CD4-positive, alpha-beta T cell treated with Interleukin-6 at 100 ng/mL for 8 hours (primary cell): ENCODE measurements around the gene ARHGAP24.
"Not testable (repeated sequence)": the region's sequence is repeated elsewhere in the genome, so short reads cannot be mapped to it uniquely, and the experiment has no call there.

Experiments
- DNase-seq: peaks from one replicate; pipeline ENCODE4 v3.0.0-alpha.2; 2020; ENCODE audit warnings: mixed read lengths, low spot score

ARHGAP24 gene

DNA sequence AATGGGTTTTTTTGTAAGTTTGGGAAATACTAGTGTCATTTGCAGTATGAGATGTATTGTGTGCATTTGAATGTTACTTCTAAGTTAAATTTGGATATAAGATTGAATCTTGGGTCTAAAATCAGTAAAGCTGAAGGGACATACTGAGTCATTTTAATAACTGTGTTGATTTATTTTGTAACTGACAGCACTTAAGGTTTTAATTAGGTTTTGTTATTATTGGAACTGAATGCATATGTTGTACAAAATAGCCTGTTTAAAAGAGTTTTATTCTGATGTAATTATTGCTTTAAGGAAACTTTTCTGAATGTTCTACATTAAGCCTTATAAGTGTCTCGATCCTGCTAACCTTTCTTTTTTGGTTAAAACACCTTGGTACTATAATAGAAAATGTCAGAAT lies 488.3 kb downstream of the ARHGAP24 start:
- no peak for DNase-seq

DNA sequence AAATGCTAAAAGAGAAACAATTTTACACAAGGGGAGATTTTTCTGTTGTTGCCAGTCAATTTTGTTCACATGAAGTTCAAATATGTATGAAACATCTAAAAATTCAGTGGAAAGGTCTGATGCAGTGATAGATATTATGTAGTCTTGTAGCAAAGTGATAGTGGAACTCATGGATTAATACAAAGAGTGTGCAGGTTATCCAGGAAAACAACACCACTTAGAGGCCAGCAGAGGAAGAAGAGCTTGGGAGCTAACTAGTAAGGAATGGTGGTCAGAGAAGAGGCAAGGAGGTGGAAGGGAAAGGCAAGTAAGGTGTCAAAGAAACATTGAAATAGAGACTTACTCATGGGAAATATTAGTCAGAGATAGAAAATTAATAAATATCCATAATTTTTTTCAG lies 489.3 kb downstream of the ARHGAP24 start:
- DNase-seq: no peak

DNA sequence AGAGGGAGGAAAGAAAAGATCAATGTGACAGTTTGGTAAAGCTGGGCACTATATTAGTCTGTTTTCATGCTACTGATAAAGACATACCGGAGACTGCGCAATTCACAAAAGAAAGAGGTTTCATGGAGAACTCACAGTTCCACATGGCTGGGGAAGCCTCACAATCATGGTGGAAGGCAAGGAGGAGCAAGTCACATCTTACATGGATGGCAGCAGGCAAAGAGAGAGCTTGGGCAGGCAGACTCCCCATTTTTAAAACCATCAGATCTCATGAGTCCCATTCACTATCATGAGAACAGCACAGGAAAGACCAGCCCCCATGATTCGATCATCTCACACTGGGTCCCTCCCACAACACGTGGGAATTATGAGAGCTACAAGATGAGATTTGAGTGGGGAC lies 490.1 kb downstream of the ARHGAP24 start:
- not testable (repeated sequence) for DNase-seq

DNA sequence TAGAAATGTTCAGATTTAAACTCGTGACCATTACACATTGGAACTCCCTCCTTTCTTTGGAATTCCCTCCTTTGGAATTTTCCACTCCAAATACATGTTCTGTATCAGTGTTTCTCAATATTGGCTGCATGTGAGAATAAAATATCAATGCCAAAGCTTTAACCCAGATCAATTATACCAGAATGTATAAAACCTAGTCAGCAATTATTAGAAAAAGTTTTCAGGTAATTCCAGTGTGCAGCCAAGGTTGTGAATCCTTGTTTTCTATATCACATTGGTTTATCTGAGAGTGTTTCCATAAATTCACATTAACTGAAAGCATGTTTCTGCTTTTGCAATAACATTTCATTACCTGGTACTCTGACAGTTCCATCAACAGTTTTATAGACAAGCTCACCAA lies 490.6 kb downstream of the ARHGAP24 start:
- DNase-seq: no peak

DNA sequence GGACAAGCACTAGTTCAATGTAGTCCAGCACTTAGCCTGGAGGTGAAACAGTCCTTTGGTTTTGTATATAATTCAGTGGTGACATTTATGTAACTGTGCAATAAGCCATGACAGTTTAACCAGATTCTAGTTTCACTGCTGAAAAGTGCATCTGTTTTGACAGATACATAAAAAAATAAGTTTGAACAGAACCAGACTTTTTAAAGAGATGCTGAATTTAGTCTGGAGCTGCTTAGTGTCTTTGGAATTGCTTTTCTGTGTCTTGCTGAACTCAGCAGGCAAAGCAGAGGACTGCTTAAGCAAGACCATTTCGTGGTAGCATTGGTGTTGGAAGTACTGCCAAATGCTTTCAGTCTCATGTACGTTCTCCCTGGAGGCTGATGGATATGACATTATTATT lies 491.4 kb downstream of the ARHGAP24 start:
- no peak for DNase-seq

DNA sequence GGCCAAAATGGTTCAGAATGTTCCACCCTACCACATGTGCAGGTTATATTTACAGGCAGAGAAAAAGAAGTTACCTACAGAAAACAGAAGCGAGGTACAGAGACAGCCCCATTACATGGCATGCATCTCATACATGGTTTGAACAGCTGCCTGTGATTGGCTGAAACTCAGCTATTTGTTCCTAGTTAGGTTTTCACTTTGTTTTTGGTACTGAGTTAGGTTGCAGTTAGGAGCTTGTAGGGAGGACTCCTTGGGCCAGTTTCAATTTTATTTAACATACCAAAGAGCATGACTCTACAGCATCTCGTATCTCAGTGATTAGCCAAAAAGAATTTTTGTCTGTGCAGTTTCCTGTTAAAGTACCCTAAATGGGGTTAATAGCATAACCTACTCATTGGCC lies 492.9 kb downstream of the ARHGAP24 start:
- no peak for DNase-seq

DNA sequence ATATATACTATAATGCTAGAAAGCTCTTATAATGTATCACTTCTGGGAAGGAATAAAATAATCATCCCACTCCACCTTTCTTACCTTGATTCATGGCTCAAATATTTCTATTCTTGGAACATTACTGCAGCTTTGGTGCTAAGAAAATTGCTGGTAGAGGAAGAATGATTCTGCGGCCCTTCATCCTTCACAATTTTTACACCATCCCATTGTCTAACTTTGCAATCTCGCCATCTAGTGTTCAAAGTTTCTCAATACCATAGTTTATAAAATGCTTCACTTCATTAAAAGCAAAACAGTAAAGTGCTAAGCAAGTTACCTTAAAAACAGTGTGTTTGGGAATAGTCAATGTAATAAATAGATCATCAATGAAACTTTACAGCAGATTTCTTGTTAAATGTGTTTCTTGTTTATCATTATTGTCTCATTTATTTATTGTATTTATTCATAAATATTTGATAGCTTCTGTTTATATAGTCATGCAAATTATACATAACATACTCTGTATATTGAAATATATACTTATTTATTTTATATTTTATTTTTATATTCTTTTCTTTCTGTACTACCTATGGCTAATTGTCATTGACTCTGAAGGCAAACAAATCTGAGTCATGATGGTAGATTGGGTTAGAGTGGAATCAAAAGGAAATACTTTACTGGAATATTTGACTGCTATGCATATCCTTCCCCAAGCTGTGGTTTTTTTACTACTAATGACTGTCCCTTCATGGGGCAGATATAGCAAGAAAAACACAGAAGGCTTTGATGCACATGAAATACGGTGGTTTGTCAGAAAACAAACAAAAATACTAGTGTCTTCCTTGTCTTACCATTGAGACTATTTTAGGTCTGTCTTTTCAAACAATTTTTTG lies 494.2 kb downstream of the ARHGAP24 start:
- no peak for DNase-seq

DNA sequence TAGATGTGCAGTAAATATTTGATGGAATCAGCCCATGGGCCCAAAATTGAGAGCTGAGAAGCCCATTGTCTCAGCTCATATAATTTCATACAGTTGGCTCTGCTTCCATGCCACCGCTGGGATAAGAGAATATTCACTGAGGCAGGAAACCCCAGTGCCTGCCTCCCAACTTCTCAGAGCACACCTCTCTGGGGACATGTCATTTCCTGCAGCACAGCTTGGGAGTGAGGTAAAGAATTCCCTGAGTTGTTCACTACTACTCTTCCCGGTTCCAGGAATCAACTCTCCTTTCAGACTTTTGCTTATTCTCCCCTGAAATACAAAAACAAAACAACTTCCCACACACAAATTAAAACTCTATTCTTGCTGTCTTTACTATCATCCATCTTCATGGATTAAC lies 495.6 kb downstream of the ARHGAP24 start:
- no peak for DNase-seq

DNA sequence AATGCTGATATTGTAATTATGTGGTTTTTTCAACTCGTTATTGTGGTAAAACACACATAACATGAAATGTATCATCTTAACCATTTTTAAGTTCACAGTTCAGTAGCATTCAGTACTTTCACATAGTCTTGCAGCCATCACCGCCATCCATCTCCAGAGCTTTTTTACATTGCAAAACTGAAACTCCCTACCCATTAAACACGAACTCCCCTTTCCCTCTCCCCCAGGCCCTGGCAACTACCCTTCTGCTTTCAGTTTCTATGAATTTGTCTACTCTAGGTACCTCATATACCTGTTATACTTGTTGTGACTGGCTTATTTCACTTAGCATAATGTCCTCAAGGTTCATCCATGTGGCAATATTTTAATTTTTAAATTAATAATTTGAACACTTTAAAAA lies 504.3 kb downstream of the ARHGAP24 start:
- DNase-seq: no peak

DNA sequence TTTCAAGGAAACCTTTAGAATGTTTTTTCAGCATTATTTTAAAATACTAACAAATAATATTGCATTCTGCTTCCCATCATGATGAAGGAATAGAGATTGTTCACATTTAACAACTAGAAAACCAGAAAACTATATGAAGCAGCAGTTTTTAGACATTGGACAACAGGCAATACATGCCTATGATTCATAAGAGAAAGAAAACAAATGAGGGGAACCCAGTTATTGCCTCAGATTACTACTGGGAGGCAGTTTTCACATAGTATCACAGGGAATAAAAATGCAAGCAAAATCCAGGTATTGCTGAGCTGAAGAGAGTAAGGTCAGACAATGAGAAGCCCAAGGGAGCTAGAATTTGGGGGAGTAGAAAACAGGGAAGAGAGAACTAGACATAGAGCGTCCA lies 511.3 kb downstream of the ARHGAP24 start:
- DNase-seq: no peak

DNA sequence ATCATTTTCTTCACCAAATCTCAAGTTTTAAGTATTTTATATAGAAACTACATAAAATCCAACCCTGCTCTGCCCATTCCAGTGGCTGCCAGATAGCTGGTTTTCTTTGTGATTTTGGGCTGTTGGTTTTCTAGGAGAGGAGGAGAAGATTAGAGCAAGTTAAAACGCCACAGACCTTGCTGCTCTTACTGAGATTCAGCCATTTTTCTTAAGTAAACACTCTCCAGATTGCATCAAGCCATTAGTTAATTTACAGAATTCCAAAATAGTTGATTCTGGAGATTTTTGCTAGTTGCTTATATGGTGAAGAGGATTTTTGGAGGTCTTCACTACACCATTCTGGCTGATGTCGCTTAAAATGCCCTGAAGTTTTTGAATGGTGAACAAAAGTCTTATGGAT lies 518.7 kb downstream of the ARHGAP24 start:
- DNase-seq: no peak

DNA sequence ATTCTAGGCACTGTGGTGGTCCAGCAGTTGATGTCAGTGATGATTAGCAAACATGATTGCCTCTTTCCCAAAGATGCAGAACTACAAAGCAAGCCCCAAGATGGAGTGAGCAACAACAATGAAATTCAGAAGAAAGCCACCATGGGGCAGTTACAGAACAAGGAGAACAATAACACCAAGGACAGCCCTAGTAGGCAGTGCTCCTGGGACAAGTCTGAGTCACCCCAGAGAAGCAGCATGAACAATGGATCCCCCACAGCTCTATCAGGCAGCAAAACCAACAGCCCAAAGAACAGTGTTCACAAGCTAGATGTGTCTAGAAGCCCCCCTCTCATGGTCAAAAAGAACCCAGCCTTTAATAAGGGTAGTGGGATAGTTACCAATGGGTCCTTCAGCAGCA lies 519.6 kb downstream of the ARHGAP24 start:
- DNase-seq: no peak

DNA sequence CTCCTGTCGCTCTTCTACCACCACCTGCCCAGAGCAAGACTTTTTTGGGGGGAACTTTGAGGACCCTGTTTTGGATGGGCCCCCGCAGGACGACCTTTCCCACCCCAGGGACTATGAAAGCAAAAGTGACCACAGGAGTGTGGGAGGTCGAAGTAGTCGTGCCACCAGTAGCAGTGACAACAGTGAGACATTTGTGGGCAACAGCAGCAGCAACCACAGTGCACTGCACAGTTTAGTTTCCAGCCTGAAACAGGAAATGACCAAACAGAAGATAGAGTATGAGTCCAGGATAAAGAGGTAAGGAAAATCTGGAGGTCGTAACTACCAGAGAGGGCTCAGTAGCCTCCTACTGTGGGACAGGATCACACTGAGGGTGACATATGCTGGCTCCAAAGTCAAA lies 520.4 kb downstream of the ARHGAP24 start:
- DNase-seq: no peak

DNA sequence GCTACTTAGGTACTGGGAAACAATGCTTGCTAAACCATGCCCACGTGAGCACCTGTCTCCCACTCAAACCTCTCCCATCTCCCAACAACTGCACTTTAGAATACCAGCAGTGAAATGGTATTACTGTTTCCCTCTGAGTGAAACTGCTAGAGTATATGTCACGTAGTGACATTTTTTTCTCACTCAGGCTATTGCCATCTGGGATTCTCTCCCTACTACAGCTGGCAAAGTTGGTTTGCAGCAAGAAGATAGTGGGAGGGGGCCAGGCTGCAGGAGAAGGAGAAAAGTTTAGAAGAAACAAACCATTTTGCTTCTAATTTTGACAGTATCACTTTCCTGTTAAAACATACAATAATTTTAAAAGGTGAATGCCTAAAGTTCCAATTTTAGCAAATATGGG lies 526.6 kb downstream of the ARHGAP24 start:
- no peak for DNase-seq

DNA sequence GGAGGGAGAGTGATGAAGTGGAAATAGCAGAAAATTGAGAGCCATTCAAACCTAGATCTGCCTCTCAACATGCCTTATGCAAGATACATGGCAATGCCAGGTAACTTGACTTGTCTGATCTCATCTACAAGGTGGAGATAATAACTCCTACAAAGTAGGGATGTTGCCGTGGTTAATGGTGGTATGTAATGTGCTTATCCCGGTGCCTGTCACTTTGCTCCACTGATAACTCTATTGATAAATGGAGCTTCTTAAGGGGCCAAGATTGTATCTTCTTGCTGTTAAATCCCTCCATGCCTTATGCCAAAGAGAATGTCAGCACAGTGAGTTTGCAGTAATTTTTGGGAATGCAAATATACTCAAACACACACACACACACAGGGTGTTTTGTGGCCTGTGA lies 529.1 kb downstream of the ARHGAP24 start:
- DNase-seq: no peak

DNA sequence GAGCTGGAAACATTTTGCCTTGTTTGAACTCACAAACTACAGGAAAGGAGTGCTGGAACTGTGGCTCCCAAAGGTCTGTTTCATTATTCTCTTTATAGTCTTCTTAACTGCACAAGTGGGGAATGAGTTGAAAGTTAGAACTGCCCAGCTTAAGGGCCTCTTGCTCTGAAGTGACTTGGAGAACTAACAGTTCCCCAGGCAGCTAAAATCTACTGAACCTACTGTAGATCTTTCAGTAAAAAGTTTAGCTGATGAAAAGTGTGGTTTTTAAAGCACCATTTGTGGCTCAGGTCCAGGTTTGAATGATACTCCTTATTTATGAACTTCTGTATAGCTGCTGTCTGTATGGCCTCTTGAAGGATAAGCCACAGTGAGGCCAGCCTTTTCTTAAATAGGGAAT lies 531.1 kb downstream of the ARHGAP24 start:
- no peak for DNase-seq

DNA sequence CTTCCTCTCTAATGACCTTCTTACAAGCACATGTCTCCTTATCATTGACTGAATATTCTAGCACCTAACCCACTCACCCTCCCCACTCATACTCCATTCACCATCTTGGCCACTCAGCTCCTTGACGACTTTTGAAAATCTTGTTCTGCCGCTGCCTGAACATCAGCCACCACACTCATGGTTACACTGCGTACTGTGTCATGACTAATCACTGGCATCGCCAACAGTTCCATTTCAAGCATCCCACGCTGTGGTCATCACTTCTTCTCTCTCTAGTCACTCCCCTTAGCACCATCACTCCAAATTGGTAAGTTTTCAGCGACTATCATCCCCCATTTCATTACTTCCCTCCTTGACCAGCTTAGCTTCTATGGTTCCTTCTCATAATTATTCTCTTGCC lies 532.1 kb downstream of the ARHGAP24 start:
- DNase-seq: no peak

DNA sequence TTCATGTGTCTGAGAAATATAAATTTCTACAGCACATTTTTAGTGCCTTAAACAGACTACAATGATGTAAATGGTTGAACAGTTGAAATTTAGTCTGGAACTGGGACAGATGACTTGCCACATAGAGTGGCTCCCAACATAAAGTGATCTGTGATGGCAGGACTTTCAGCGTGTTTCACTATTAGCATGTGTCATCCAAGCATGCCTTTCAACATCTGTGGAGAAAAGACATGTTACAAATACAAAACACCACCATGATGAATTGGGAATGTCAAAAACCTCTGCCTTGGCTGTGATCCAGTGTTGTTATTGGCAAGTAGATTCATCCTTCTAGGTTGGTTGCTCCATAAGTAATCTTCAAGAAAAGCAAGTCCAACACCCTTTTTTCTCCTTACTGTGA lies 536.2 kb downstream of the ARHGAP24 start:
- no peak for DNase-seq

DNA sequence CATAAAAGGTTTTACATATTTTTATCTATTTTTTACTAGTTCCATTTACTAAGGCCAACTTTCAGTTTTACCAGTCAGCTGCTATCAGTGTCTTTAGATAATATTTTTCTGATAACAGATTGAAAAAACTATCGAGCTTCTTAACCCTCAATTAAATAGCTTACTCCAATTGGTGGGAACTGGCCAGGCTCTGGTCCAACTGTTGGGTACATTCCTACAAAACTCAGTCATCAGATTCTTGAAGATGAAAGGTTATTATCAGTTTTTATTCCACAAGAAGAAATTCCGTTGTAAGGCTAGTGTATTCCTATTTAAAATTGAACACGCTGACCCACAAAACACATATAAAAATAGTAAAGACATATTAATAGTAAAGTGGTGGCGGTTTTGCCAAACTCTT lies 538.7 kb downstream of the ARHGAP24 start:
- DNase-seq: no peak

DNA sequence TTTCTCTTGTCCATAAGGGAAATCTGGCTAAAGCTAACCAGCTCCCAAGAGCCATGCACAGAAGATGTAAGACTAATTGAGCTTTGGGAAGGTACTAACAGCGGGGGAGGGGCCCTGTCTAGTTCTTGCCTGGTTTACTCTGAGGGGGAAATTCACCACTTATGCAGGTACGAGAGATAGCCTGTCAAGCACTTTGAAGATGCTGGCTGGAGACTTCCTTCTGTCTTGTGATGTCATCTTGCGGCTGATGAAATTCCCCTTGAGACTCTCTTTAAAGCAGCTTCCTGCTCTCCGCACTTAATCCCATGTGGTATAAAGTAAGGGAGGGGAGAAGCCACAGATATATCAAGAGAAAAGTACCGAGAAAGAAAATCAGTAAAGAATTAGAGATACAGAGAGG lies 539.6 kb downstream of the ARHGAP24 start:
- DNase-seq: no peak

DNA sequence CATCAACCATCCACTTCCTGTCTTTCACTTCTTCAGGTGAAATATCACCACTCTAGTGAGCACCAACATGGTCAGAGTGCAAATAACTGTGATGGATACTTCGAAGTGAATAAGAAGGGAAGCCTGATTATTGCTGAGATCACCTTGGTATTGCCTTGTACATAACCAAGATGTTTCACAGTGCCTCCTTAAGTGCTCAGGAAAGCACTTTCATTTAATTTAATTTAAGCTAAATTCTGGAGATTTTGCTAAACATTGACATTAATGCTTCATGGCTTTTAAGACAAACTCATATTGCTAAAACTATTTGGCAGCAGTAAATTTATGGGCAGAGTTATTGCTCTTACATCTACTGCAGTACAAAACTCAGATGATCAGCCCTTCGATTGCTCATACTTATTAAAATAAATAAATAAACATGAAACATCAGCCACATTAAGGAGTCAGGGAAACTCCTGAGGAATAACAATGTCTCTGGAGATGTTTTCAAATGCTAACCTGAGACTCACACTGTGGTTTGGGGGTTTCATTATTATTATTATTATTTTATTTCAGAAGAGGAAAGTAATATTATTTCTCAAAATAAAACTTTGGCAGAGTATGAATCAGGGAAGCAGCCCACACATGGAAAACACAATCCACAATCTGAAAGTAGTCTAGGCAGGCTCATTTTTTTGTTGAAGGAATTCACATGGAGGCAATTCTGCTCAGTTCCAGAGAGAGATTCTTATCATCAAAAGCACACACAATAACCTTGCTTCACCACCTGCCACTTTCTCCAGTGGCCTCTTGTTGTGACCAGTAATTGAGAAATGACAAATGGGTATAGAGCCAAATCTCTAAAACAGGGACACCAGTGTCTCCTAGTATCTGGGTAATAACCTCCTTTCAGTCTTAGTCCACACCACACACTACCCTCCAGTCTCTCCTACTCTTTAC lies 540.7 kb downstream of the ARHGAP24 start:
- no peak for DNase-seq

DNA sequence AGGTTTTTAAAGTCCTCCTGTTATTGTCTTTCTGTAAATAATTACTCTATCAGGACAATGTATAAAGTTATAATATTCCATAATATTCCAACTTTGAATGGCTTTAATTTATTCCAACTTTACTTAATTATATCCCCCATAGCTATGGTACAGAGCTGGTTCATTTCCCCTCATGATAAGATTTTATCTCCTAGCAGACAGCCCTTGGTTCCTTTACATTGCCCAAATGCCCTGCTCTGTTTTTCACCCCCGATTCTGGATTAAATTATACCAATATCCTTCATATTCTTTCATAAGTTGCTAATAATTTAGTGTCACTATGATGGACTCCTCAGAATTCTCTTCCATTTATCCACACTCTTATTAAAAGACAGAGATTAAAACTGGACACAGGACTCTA lies 544.4 kb downstream of the ARHGAP24 start:
- no peak for DNase-seq

DNA sequence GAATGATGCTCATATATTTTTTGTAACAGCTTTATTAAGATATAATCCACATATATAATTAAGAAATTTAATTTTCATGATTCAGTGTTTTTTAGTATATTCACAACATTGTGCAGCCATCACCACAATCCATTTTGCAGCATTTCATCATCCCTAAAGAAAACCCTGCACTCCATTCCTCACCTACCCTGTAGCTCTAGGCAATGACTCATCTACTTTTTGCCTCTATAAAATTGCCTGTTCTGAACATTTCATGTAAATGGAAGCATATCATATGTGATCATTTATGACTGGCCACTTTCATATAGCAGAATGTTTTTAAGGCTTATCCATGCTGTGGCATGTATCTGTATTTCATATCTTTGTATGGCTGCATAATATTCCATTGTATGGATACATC lies 545.0 kb downstream of the ARHGAP24 start:
- DNase-seq: no peak
